K562 (cell line): ENCODE data around the gene NUP214. TPM values are rescaled to one million over a fixed set of nuclear protein-coding genes. Genes with fewer than 3 reads are reported as not detected.

ENCODE experiments used
- ATAC-seq: fragments of 200-7000 bp; cut with Tn5 transposase; 3 replicates; pipeline ENCODE4 v1.9.1; 2020; ENCODE audit warnings: moderate library complexity
- BruUV-seq: library from RNA; stranded (reverse); fragments of 400-500 nt; replicated peaks from 2 replicates; lab custom pipeline; 2021; lab: Mats Ljungman, UMichigan
- CTCF ChIA-PET: fragments of 300-600 bp; formaldehyde crosslinking; extraction: SDS; loops from one replicate; lab custom pipeline; 2021; ENCODE audit warnings: low intra/inter-chr PET ratio; lab: Yijun Ruan, JAX
- POLR2A ChIA-PET: fragments of 300-600, 350-650 bp; sonication (Branson Sonifier 250); formaldehyde crosslinking; extraction: SDS; loops from one replicate; lab custom pipeline; 2021; ENCODE audit warnings: antibody characterized with exemption, inconsistent platforms; lab: Yijun Ruan, JAX
- DNase-seq, 4 experiments: peaks; one replicate each; pipeline versions ENCODE4 v3.0.0 to v3.0.0-alpha.2; 2011 to 2018; ENCODE audit warnings: low spot score in 3 of 4, mixed read lengths in 3 of 4; ENCODE audit errors: extremely low read depth in 1 of 4
- FAIRE-seq: peaks from 2 replicates; lab custom pipeline; 2011; peaks lifted over from hg19 to GRCh38; lab: Jason Lieb, UNC
- H2AFZ ChIP-seq: 2 replicates; pipeline ENCODE4 v1.6.0; 2011; ENCODE audit warnings: low read depth, low read length, control low read depth, inconsistent platforms
- H3K27ac ChIP-seq: fragments of 200-600 bp; 3 replicates; pipeline ENCODE4 v1.8.0; 2011; ENCODE audit warnings: low read depth, mild to moderate bottlenecking, control low read depth, inconsistent platforms, low read length, moderate library complexity, mixed read lengths; ENCODE audit errors: extremely low read depth
- H3K27me3 ChIP-seq, 2 experiments: fragments of 300-600 bp in 1 of 2; 2 replicates in 1 of 2; 3 replicates in 1 of 2; pipeline versions ENCODE4 v1.6.0 to v1.8.0; 2011; ENCODE audit warnings: inconsistent platforms in 2 of 2, low read length in 2 of 2, mild to moderate bottlenecking in 1 of 2, mixed read lengths in 1 of 2, moderate library complexity in 1 of 2; ENCODE audit not compliant: control insufficient read depth in 2 of 2, insufficient read depth in 2 of 2
- H3K36me3 ChIP-seq: fragments of 300-600 bp; 3 replicates; pipeline ENCODE4 v1.8.0; 2011; ENCODE audit warnings: mild to moderate bottlenecking, low read length, inconsistent platforms; ENCODE audit not compliant: control insufficient read depth, insufficient read depth
- H3K4me1 ChIP-seq, 2 experiments: fragments of 200-600 bp in 1 of 2; replicated peaks in 1 of 2; 2 replicates in 1 of 2; 3 replicates in 1 of 2; pipeline versions ENCODE4 v1.5.1 to v1.8.0; 2011; ENCODE audit warnings: inconsistent platforms in 2 of 2, low read length in 2 of 2, mild to moderate bottlenecking in 1 of 2, mixed read lengths in 1 of 2, moderate library complexity in 1 of 2; ENCODE audit not compliant: control insufficient read depth in 2 of 2, insufficient read depth in 2 of 2
- H3K4me2 ChIP-seq: 2 replicates; pipeline ENCODE4 v1.6.1; 2011; ENCODE audit warnings: low read length, control low read depth, inconsistent platforms, mixed read lengths; ENCODE audit not compliant: insufficient read depth
- H3K4me3 ChIP-seq: fragments of 200-600 bp; sonication (generic), shearing (Covaris generic); 2 replicates; pipeline ENCODE4 v1.5.1; 2016; ENCODE audit warnings: control low read depth, inconsistent platforms
- H3K79me2 ChIP-seq: fragments of 200-600 bp; 3 replicates; pipeline ENCODE4 v1.8.0; 2011; ENCODE audit warnings: low read length, inconsistent platforms; ENCODE audit not compliant: control insufficient read depth, insufficient read depth
- H3K9ac ChIP-seq, 2 experiments: 2 replicates each; pipeline versions ENCODE4 v1.6.0 to v1.6.1; 2011; ENCODE audit warnings: low read depth in 2 of 2, low read length in 2 of 2, control low read depth in 1 of 2, inconsistent platforms in 1 of 2, mild to moderate bottlenecking in 1 of 2, mixed read lengths in 1 of 2; ENCODE audit not compliant: insufficient read depth in 1 of 2
- H3K9me1 ChIP-seq: one replicate; pipeline ENCODE4 v1.6.0; 2011; ENCODE audit warnings: inconsistent platforms, mild to moderate bottlenecking, low read length, moderate library complexity; ENCODE audit not compliant: control insufficient read depth, insufficient read depth
- H3K9me3 ChIP-seq: replicated peaks from 2 replicates; pipeline ENCODE4 v1.5.1; 2011; ENCODE audit warnings: low read depth, low read length, inconsistent platforms; ENCODE audit not compliant: control insufficient read depth, insufficient read depth
- H4K20me1 ChIP-seq: replicated peaks from 2 replicates; pipeline ENCODE4 v1.6.1; 2011; ENCODE audit warnings: low read length, inconsistent platforms, mixed read lengths; ENCODE audit not compliant: control insufficient read depth, insufficient read depth
- ATF2 ChIP-seq: sonication (generic); formaldehyde crosslinking; IDR thresholded peaks from 2 replicates; pipeline ENCODE4 v1.8.1; 2022; ENCODE audit warnings: missing genetic modification reagents
- CHCHD3 ChIP-seq: fragments of 250-450 bp; sonication (Bioruptor Pico); IDR thresholded peaks from 2 replicates; pipeline ENCODE4 v2.1.2; 2022; ENCODE audit warnings: mild to moderate bottlenecking
- CREB3L1 ChIP-seq: fragments of 450-650 bp; IDR thresholded peaks from 2 replicates; pipeline ENCODE4 v1.6.1; 2014; ENCODE audit warnings: low read depth, mild to moderate bottlenecking, moderate library complexity, borderline replicate concordance
- GTF2A2 ChIP-seq: IDR thresholded peaks from 2 replicates; pipeline ENCODE4 v1.6.1; 2016; ENCODE audit warnings: mild to moderate bottlenecking, missing genetic modification characterization, missing compliant biosample characterization
- MECOM ChIP-seq: fragments of 250-450 bp; sonication (Bioruptor Pico); IDR thresholded peaks from 2 replicates; pipeline ENCODE4 v1.8.0; 2022; ENCODE audit warnings: inconsistent platforms
- NFE2L1 ChIP-seq: fragments of 450-650 bp; IDR thresholded peaks from 2 replicates; pipeline ENCODE4 v1.6.1; 2016; ENCODE audit warnings: missing genetic modification characterization, low read depth, mild to moderate bottlenecking, missing compliant biosample characterization, moderate library complexity, borderline replicate concordance
- POLR2B ChIP-seq: fragments of 450-650 bp; IDR thresholded peaks from 2 replicates; pipeline ENCODE4 v1.6.1; 2018; ENCODE audit warnings: low read depth; ENCODE audit not compliant: partially characterized antibody
- SAP30 ChIP-seq: fragments of 200-600 bp; sonication (generic); IDR thresholded peaks from 2 replicates; pipeline ENCODE4 v1.6.1; 2012; ENCODE audit warnings: borderline replicate concordance, low read depth, mild to moderate bottlenecking, moderate library complexity, low read length, control low read depth, inconsistent platforms; ENCODE audit not compliant: insufficient read depth, poor library complexity, severe bottlenecking
- STAT5B ChIP-seq: fragments of 250-450 bp; sonication (Bioruptor Pico); IDR thresholded peaks from 2 replicates; pipeline ENCODE4 v1.8.0; 2021; ENCODE audit warnings: mild to moderate bottlenecking, inconsistent platforms
- YBX1 ChIP-seq: fragments of 450-650 bp; IDR thresholded peaks from 2 replicates; pipeline ENCODE4 v1.7.1; 2016; ENCODE audit warnings: mild to moderate bottlenecking
- ZNF77 ChIP-seq: fragments of 250-450 bp; sonication (Bioruptor Pico); IDR thresholded peaks from 2 replicates; pipeline ENCODE4 v1.5.0; 2020
- WGBS: fragments of 100-300 bp; shearing (Covaris generic); methylation state at CpG from one replicate; pipeline ENCODE4 v1.1.6; 2016; ENCODE audit warnings: low coverage, mixed read lengths; ENCODE audit not compliant: insufficient coverage; ENCODE audit errors: missing lambda C conversion rate; 5-methylcytosine and 5-hydroxymethylcytosine counted together
- in situ Hi-C: fragments of 300-500 bp; cut with MboI; formaldehyde crosslinking; loops from 4 replicates; pipeline ENCODE4 v1.15.0; 2018; ENCODE audit warnings: inconsistent platforms, mixed read lengths
- intact Hi-C: fragments of 100-400 bp; cut with micrococcal nuclease; formaldehyde crosslinking; loops from 2 replicates; pipeline ENCODE4 v1.14.2; 2022
- polyA plus RNA-seq, 8 experiments: library from polyadenylated mRNA; depleted of rRNA in 4 of 8; stranded (reverse) in 5 of 8; unstranded in 3 of 8; fragments of >200 nt; fragmentation: Nextera tagmentation in 2 of 8; fragmentation: Illumina TruSeq in 1 of 8; extraction: Ambion mirVana in 2 of 8; extraction: Trizol in 1 of 8; gene quantifications; 2 replicates each; pipeline versions ENCODE4 v1.2.1 to v1.2.3, GENCODE V29; 2011 to 2014; ENCODE audit warnings: inconsistent platforms in 1 of 8, missing spikeins in 1 of 8
- total RNA-seq, 7 experiments: library from RNA; depleted of rRNA in 6 of 7; stranded (reverse); fragments of >200 nt in 6 of 7; fragmentation: Illumina TruSeq in 2 of 7; extraction: Trizol in 2 of 7; gene quantifications; 2 replicates each; pipeline versions ENCODE4 v1.2.1 to v1.2.3, GENCODE V29; 2011 to 2021; ENCODE audit warnings: low replicate concordance in 1 of 7
- TF ChIP-seq, protein P1 (sequence below): fragments of 450-650 bp; IDR thresholded peaks from 2 replicates; pipeline ENCODE4 v1.6.1; 2016

Gene NUP214
- total and polyA plus RNA-seq, 9 of the 15 experiments (the other 6 are each of a cell fraction or from before 2014, with no cell fraction given) = 56.9 to 332 (median 97.1) TPM

GRCh38 chr9:131081868-131082267 is 43.5 kb upstream of the NUP214 start:
- BruUV-seq = no TSS peak
- Histone ChIP-seq H4K20me1 (peaks cover 41% of the 10 kb centered on the region), H3K4me1 (peaks cover 0 to 18% of the 10 kb centered on the region in 2 experiments; a peak in 2 of 5 replicates), H3K4me3 (no peak overlapping the region), H3K36me3 (no peaks in the 10 kb centered on the region), H2AFZ (no peak overlapping the region), H3K9me1 (peaks cover 8% of the 10 kb centered on the region), H3K27me3 (peaks cover 84 to 95% of the 10 kb centered on the region in 2 experiments), H3K9me3 (no peaks in the 10 kb centered on the region), H3K4me2 (no peak overlapping the region), H3K9ac (peak overlapping the region in 1 of 2 experiments; percentile 39; a peak in 2 of 4 replicates), H3K27ac (no peak overlapping the region), H3K79me2 (no peaks in the 10 kb centered on the region)
- 2% methylated on average over 9 of the region's 9 CpGs for WGBS
- in situ Hi-C loops = no loop called here
- intact Hi-C loops = no loop called here
- DNase-seq (peak in 2 of 4 experiments; percentile 65 to 67), FAIRE-seq (no peak), ATAC-seq (peak; percentile 14)
- ChIA-PET CTCF (no interaction called here), POLR2A (interaction anchor here (75.1 to 99.3 kb wide), 2 partner anchors 13 to 15 kb away, joined by 3336 read pairs; partner anchors contain the start of genes AIF1L and NUP214)
- no peak for TF ChIP-seq ATF2 (CRISPR knock-in tag)
- TF ChIP-seq CREB3L1 = no peak
- TF ChIP-seq, protein P1, sequence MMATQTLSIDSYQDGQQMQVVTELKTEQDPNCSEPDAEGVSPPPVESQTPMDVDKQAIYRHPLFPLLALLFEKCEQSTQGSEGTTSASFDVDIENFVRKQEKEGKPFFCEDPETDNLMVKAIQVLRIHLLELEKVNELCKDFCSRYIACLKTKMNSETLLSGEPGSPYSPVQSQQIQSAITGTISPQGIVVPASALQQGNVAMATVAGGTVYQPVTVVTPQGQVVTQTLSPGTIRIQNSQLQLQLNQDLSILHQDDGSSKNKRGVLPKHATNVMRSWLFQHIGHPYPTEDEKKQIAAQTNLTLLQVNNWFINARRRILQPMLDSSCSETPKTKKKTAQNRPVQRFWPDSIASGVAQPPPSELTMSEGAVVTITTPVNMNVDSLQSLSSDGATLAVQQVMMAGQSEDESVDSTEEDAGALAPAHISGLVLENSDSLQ = no peak
- TF ChIP-seq YBX1 = no peak
- no peak for TF ChIP-seq POLR2B
- TF ChIP-seq STAT5B = no peak
- TF ChIP-seq GTF2A2 = no peak
- no peak for TF ChIP-seq MECOM (CRISPR knock-in tag)
- TF ChIP-seq ZNF77 (CRISPR knock-in tag) = no peak
- no peak for TF ChIP-seq SAP30
- TF ChIP-seq CHCHD3 (CRISPR knock-in tag) = no peak
- TF ChIP-seq NFE2L1 (tag) = no peak
